Mesodermal cell (in vitro differentiated cells): Measurements from ENCODE around the gene MROH7.

Source experiments
- H3K27ac ChIP-seq: 2 replicates; pipeline ENCODE4 v1.7.0; 2013; ENCODE audit warnings: mild to moderate bottlenecking, low read depth, low read length, moderate library complexity; ENCODE audit not compliant: severe bottlenecking
- H3K36me3 ChIP-seq: 2 replicates; pipeline ENCODE4 v1.7.1; 2013; ENCODE audit warnings: mild to moderate bottlenecking, low read length, moderate library complexity; ENCODE audit not compliant: control insufficient read depth, insufficient read depth
- H3K4me1 ChIP-seq: one replicate; pipeline ENCODE4 v1.7.1; 2013; ENCODE audit warnings: mild to moderate bottlenecking, low read length; ENCODE audit not compliant: insufficient read depth, control insufficient read depth, poor library complexity, severe bottlenecking
- H3K4me3 ChIP-seq: 2 replicates; pipeline ENCODE4 v1.7.0; 2013; ENCODE audit warnings: low read length, control low read depth, mild to moderate bottlenecking; ENCODE audit not compliant: insufficient read depth, poor library complexity, severe bottlenecking; ENCODE audit errors: extremely low read depth
- H3K9me3 ChIP-seq: 2 replicates; pipeline ENCODE4 v1.7.1; 2013; ENCODE audit warnings: mild to moderate bottlenecking, low read length, moderate library complexity; ENCODE audit not compliant: control insufficient read depth
- WGBS, 2 experiments: methylation state at CpG; one replicate each; pipeline ENCODE4 v1.1.5; 2013; ENCODE audit warnings: missing lambda C conversion rate in 2 of 2; ENCODE audit not compliant: insufficient coverage in 2 of 2; 5-methylcytosine and 5-hydroxymethylcytosine counted together

MROH7 gene

DNA sequence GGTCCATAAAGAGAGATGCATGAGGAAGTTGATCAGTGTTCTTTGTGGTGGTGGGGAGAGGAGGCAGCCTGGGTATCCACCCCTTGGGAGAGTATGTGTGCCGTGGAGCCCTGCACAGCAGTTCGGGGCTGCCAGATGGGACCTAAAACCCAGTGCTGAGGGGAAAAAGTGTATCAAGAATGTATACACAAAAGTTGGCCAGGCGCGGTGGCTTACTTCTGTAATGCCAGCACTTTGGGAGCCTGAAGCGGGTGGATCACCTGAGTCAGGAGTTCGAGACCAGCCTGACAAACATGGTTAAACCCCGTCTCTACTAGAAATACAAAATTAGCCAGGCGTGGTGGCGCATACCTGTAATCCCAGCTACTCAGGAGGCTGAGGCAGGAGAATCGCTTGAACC lies 70.0 kb downstream of the MROH7 start:
- no peak overlapping the region for H3K4me3 ChIP-seq
- H3K9me3 ChIP-seq = no peaks in the 10 kb centered on the region
- H3K36me3 ChIP-seq = no peaks in the 10 kb centered on the region
- 90 to 93% methylated on average over 7 of the region's 10 CpGs for WGBS, 2 experiments
- H3K4me1 ChIP-seq = no peaks in the 10 kb centered on the region
- H3K27ac ChIP-seq = no peak overlapping the region

DNA sequence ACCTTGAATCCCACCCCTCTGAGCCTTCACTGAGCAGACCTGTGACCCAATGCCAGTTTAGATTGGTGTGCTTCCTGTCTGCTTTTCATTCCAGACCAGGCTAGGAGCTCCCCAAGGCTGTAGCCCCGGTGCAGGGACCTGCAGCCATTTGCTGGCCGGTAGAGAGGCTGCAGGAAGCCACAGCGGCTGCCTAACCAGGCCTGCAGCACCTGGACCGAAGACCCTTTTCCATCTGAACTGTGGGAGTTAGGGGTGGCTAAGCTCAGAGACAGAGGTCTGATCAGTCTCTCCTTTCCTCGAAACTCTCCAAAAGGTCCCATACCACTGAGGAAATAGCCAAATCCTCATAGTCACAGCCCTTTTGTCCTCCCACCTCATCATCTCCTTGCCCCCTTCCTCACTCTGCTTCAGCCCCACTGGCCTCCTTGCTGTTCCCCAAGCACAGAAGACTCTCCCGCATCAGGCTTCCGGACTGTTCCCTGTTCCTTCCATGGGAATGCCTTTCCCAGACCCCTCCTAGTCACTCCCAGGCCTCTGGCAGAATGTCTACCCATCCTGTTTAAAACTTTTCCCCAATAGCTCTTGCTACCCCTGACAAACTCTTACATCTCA lies 73.4 kb downstream of the MROH7 start:
- peak overlapping the region; percentile 89 for H3K4me3 ChIP-seq
- WGBS, 2 experiments = 92 to 96% methylated on average over 6 to 7 of the region's 7 CpGs
- H3K36me3 ChIP-seq = peaks cover 28% of the 10 kb centered on the region
- H3K4me1 ChIP-seq = no peaks in the 10 kb centered on the region
- H3K27ac ChIP-seq = no peak overlapping the region
- no peaks in the 10 kb centered on the region for H3K9me3 ChIP-seq

DNA sequence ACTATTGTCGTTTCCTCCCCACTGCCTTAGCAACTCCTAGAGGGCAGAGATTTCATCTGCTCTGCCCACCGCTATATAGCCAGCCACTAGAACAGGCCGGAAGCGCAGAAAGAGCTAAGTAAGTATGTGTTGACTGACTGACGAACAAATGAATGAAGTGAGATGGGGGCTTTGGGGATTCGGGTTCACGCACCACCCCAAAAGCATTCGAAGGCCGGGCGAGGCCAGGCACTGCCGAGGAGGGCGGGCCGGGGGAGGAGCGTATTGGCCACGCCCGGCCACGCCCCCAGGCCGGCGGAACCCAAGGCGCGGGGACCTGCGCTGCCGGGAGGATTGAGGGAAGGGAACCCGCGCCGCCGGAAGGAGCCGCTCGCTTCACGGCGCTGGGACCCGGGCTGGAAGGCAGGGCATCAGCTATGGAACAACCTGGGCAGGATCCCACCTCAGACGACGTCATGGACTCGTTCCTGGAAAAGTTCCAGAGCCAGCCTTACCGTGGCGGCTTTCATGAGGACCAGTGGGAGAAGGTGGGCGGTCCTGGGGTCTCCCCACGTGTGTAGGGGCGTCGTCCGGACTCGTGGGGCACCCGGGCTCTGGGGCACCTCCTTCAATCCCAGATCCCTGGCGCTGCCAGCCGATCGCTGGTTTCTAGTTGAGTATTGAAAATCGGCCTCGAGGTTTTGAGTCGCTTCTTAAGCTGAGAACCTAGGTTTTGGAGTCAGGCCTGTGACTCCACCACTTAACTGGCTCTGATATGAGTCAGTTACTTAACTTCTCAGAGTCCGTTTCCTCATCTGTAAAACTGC lies 74.1 kb downstream of the MROH7 start, which contains the start of gene TTC4:
Gene TTC4, plus strand, starts transcription at position 369 of the 806 bp plus-strand sequence. Its CDS starts 48 bp downstream, at position 417.
- 1 to 7% methylated on average over 42 to 45 of the region's 51 CpGs for WGBS, 2 experiments
- H3K27ac ChIP-seq = no peak within 1 kb of the TSS
- no peaks in the 10 kb centered on the region for H3K9me3 ChIP-seq
- H3K36me3 ChIP-seq = peaks cover 29% of the 10 kb centered on the region
- no peaks in the 10 kb centered on the region for H3K4me1 ChIP-seq
- peak within 1 kb of the TSS; percentile 89 for H3K4me3 ChIP-seq

DNA sequence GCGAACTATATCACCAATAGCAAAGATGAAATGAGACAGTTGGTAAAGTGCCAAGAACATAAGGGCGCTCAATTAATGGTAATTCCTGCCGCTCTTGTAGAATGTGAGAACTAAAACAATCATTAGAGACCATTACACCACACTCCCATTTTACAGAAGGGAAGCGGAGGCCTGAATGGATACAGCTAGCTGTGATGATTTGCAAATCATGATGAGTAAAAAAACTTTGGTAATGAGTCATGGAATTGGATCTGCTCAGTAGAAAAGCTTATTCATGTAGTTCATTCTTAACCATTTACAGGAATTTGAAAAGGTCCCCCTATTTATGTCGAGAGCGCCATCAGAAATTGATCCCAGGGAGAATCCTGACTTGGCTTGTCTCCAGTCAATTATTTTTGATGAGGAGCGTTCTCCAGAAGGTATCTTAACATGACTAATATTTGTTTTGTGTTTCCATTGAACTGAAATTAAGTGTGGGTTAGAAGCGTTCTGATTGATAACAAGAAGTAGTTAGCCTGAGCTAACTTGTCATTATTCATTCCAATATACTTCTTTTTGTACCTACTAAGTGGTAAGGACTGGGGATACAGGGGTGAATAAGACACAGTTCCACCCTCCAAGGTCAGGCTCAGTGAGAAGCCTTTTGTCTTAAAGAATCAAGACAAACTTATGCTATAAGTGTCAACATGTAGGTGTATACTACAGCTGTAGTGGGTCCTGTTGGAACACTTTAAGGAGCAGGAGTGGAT lies 74.9 kb downstream of the MROH7 start:
- WGBS, 2 experiments = 100% methylated on average over 1 of the region's 8 CpGs; no CpG with 5 or more reads in 1 of the 2 experiments
- Histone ChIP-seq H3K27ac (no peak overlapping the region), H3K9me3 (no peaks in the 10 kb centered on the region), H3K4me3 (peak overlapping the region; percentile 89), H3K36me3 (peaks cover 36% of the 10 kb centered on the region), H3K4me1 (no peaks in the 10 kb centered on the region)

DNA sequence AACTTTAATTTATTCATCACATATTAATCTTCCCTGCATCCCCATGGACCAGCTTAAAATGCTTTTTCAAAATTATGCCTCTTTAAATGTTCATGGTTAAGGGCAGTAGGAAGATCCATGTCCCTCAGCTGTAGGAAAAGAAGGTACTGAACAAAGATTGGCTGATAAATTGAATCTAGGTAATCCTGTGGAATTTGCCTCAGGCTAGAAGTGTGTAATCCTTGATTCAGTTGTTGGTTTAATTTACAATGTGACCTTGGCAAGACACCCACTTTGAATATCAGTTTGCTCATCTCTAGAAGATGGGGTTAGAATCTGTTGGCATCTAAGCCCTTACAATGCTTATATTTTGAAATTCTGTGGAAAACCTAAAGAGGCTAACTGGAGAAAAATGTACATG lies 80.1 kb downstream of the MROH7 start:
- no peak overlapping the region for H3K4me3 ChIP-seq
- H3K9me3 ChIP-seq = peaks cover 10% of the 10 kb centered on the region
- no peak overlapping the region for H3K27ac ChIP-seq
- H3K4me1 ChIP-seq = no peaks in the 10 kb centered on the region
- H3K36me3 ChIP-seq = peaks cover 87% of the 10 kb centered on the region

DNA sequence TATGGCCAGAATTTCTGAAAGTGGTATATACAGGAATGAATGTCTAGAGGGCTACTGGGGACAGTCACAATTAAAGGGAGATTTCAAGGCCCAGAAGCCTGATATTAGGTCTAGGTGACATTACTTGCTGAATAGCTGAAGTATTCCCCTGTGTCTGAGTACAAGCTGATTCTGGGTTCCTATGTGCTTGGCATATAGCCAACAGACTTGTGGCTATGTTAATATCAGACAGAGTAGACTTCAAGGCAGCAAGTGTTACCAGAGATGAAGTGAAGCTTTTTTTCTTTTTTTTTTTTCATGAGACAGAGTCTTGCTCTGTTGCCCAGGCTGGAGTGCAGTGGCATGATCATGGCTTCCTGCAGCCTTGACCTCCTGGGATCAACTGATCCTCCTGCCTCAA lies 82.4 kb downstream of the MROH7 start:
- Histone ChIP-seq H3K4me1 (no peaks in the 10 kb centered on the region), H3K27ac (no peak overlapping the region), H3K4me3 (no peak overlapping the region), H3K36me3 (peaks cover 90% of the 10 kb centered on the region), H3K9me3 (peaks cover 10% of the 10 kb centered on the region)

DNA sequence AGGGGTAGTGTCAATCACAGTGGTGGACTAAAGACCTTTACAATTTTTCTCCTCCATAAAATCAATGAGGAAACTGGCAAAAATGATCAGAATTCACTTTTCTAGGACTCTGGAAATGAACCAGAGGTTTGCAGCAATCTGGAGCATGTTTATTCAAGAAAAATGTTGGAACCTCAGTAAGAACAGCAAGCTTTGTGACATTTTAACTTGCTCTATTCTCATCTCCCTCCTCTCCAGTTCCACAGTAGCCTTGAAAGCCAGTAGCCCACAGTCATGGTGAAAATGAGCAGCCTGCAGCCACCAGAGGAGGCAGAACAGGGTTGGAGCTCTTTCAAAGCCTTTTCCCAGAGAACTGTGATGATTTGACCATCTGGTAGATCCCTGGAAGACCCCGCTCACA lies 83.2 kb downstream of the MROH7 start:
- Histone ChIP-seq H3K27ac (no peak overlapping the region), H3K4me3 (no peak overlapping the region), H3K9me3 (peaks cover 10% of the 10 kb centered on the region), H3K4me1 (no peaks in the 10 kb centered on the region), H3K36me3 (peaks cover 92% of the 10 kb centered on the region)
- WGBS, 2 experiments = 89% methylated on average over 1 of the region's 1 CpG; no CpG with 5 or more reads in 1 of the 2 experiments

DNA sequence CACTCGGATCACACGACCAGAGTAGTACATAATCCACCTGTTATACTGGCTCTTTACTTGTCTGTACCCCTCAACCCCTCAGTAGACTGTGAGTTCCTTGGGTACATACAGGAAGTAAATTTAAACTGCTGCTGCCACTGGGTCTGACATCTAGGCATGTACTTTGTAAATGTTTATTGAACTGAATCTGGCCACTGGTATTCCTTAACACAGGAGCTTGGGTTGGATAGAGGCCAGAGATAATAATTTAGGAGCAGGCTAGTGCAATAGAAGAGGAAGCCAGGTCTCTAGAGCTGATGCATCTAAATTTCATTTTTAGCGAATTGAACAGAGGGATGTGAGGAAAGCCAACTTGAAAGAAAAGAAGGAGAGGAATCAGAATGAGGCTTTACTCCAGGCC lies 86.4 kb downstream of the MROH7 start:
- Histone ChIP-seq H3K27ac (no peak overlapping the region), H3K9me3 (peaks cover 10% of the 10 kb centered on the region), H3K4me3 (no peak overlapping the region), H3K36me3 (peaks cover 91% of the 10 kb centered on the region), H3K4me1 (no peaks in the 10 kb centered on the region)
- WGBS, 2 experiments = 87 to 90% methylated on average over 2 to 3 of the region's 3 CpGs

DNA sequence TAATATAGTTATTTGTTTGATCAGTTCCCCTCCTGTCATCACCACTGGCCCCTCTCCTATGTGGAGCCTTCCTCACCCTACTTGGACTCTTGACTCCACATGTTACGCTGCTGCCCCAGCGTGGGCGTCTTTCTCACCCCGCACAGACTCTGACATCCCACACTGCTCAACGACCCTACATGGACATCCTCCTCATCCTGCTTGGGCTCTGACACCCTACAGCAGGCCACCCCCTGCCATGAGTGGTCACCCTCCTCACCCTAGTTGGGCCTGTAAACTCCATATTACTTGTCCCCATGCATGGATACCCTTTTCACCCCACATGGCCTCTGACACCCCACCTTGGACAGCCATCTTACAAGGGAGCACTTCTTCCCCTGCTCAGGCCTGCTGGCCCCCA lies 95.1 kb downstream of the MROH7 start:
- H3K27ac ChIP-seq = no peak overlapping the region
- H3K4me3 ChIP-seq = no peak overlapping the region
- H3K9me3 ChIP-seq = no peaks in the 10 kb centered on the region
- WGBS, 2 experiments = 93% methylated on average over 5 of the region's 5 CpGs
- peaks cover 82% of the 10 kb centered on the region for H3K36me3 ChIP-seq
- no peaks in the 10 kb centered on the region for H3K4me1 ChIP-seq

DNA sequence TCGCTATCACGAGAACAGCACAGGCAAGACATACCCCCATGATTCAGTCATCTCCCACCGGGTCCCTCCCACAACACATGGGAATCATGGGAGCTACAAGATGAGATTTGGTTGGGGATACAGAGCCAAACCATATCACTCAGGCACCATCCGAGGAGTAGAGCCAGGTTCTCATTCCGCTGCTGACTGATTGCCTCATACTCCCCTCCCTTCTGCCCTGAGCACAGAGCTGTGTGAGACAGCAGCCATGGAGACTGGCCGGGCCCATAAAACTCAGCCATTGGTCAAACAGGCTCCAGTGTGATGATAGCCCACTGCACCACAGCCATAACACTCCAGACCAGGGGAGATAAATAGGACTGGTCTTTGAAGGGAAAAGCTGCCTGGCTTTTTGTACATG lies 96.7 kb downstream of the MROH7 start:
- WGBS, 2 experiments = 96 to 100% methylated on average over 2 to 4 of the region's 6 CpGs
- Histone ChIP-seq H3K27ac (no peak overlapping the region), H3K36me3 (peaks cover 84% of the 10 kb centered on the region), H3K9me3 (no peaks in the 10 kb centered on the region), H3K4me3 (no peak overlapping the region), H3K4me1 (no peaks in the 10 kb centered on the region)
